ENCODE measurements around the gene ZNF385A. TPM values are rescaled to one million over a fixed set of nuclear protein-coding genes. Genes with fewer than 3 reads are reported as not detected.

ZNF385A gene
- total RNA-seq, 1 donor from 2014 or later, result 5.6 TPM

GRCh38 chr12:54421879-54422250 is 37.3 kb upstream of the ZNF385A start:
- Histone ChIP-seq H3K36me3 (ENCODE audit: control insufficient read depth, insufficient read depth, low read length) (no peaks in the 10 kb centered on the region), H3K4me3 (ENCODE audit: low read depth, low read length) (no peak overlapping the region), H3K27me3 (ENCODE audit: control insufficient read depth, insufficient read depth, low read length) (peaks cover 4% of the 10 kb centered on the region)
- TF ChIP-seq CTCF (IDR thresholded peaks at IDR 0.05; ENCODE audit: insufficient read depth, low read length, poor library complexity, severe bottlenecking), result no peak
- DNase-seq (ENCODE audit: low read depth), result no peak

- Histone ChIP-seq H3K4me3 (ENCODE audit: low read depth, low read length) (no peak overlapping the region), H3K27me3 (ENCODE audit: control insufficient read depth, insufficient read depth, low read length) (no peaks in the 10 kb centered on the region), H3K36me3 (ENCODE audit: control insufficient read depth, insufficient read depth, low read length) (no peaks in the 10 kb centered on the region)
- no peak for DNase-seq (ENCODE audit: low read depth)
- TF ChIP-seq CTCF (IDR thresholded peaks at IDR 0.05; ENCODE audit: insufficient read depth, low read length, poor library complexity, severe bottlenecking), result no peak
Measured at GRCh38 chr12:54421175-54421878, 36.8 kb upstream of the ZNF385A start.

GRCh38 chr12:54420766-54421144 is 36.2 kb upstream of the ZNF385A start:
- H3K27me3 ChIP-seq (ENCODE audit: control insufficient read depth, insufficient read depth, low read length), result no peaks in the 10 kb centered on the region
- H3K4me3 ChIP-seq (ENCODE audit: low read depth, low read length), result no peak overlapping the region
- DNase-seq (ENCODE audit: low read depth), result no peak
- H3K36me3 ChIP-seq (ENCODE audit: control insufficient read depth, insufficient read depth, low read length), result no peaks in the 10 kb centered on the region
- TF ChIP-seq CTCF (IDR thresholded peaks at IDR 0.05; ENCODE audit: insufficient read depth, low read length, poor library complexity, severe bottlenecking), result no peak

GRCh38 chr12:54419088-54419887 is 34.8 kb upstream of the ZNF385A start, which contains the start of gene ITGA5:
Gene ITGA5 (minus strand): TSS chr12:54419266. CDS start chr12:54419198, 68 bp downstream.
- DNase-seq (ENCODE audit: low read depth), result no peak
- Histone ChIP-seq H3K27me3 (ENCODE audit: control insufficient read depth, insufficient read depth, low read length) (no peaks in the 10 kb centered on the region), H3K36me3 (ENCODE audit: control insufficient read depth, insufficient read depth, low read length) (no peaks in the 10 kb centered on the region), H3K4me3 (ENCODE audit: low read depth, low read length) (peak within 1 kb of the TSS; percentile 93)
- no peak for TF ChIP-seq CTCF (IDR thresholded peaks at IDR 0.05; ENCODE audit: insufficient read depth, low read length, poor library complexity, severe bottlenecking)

- no peak for TF ChIP-seq CTCF (IDR thresholded peaks at IDR 0.05; ENCODE audit: insufficient read depth, low read length, poor library complexity, severe bottlenecking)
- Histone ChIP-seq H3K36me3 (ENCODE audit: control insufficient read depth, insufficient read depth, low read length) (no peaks in the 10 kb centered on the region), H3K27me3 (ENCODE audit: control insufficient read depth, insufficient read depth, low read length) (no peaks in the 10 kb centered on the region), H3K4me3 (ENCODE audit: low read depth, low read length) (peak overlapping the region; percentile 93)
- no peak for DNase-seq (ENCODE audit: low read depth)
Measured at GRCh38 chr12:54418441-54419087, 34.0 kb upstream of the ZNF385A start.

Data from kidney epithelial cell (primary cell).